Stimulated activated CD8-positive, alpha-beta memory T cell treated with anti-CD3 and anti-CD28 coated beads, Interleukin-15, amount 100 ng/mL, for 48 hours (primary cell): ENCODE data around the gene NUP205.

Source experiments
- DNase-seq, 2 donors: peaks; one replicate each; pipeline ENCODE4 v3.0.0-alpha.2; 2020; ENCODE audit warnings: low read depth in 2 of 2

The NUP205 gene

GRCh38 chr7:135550196-135550595, 7.5 kb upstream of the NUP205 start:
- no peak for DNase-seq

- no peak for DNase-seq
These were observed 5.6 kb upstream of the NUP205 start for GRCh38 chr7:135552148-135552547.

- no peak for DNase-seq
These were observed 4.4 kb upstream of the NUP205 start for GRCh38 chr7:135553346-135553745.

- peak; percentile 42 to 43 for DNase-seq
These were observed 635 bp downstream of the NUP205 start for GRCh38 chr7:135558337-135558767.

- no peak for DNase-seq
These were observed 1.2 kb downstream of the NUP205 start for GRCh38 chr7:135558881-135559280.

GRCh38 chr7:135560631-135561030, 2.9 kb downstream of the NUP205 start:
- DNase-seq = no peak

- DNase-seq = no peak
These were observed 5.0 kb downstream of the NUP205 start for GRCh38 chr7:135562720-135563119.

GRCh38 chr7:135571834-135572233, 14.1 kb downstream of the NUP205 start:
- DNase-seq = no peak

- no peak for DNase-seq
These were observed 15.8 kb downstream of the NUP205 start for GRCh38 chr7:135573541-135573940.

- no peak for DNase-seq
These were observed 17.6 kb downstream of the NUP205 start for GRCh38 chr7:135575296-135575695.

- no peak for DNase-seq
These were observed 20.9 kb downstream of the NUP205 start for GRCh38 chr7:135578569-135578968.

- DNase-seq = no peak
These were observed 26.9 kb downstream of the NUP205 start for GRCh38 chr7:135584362-135585353.

GRCh38 chr7:135597181-135597925, 39.6 kb downstream of the NUP205 start:
- no peak for DNase-seq

GRCh38 chr7:135597926-135598305, 40.2 kb downstream of the NUP205 start:
- no peak for DNase-seq

GRCh38 chr7:135599471-135599870, 41.8 kb downstream of the NUP205 start:
- no peak for DNase-seq

- no peak for DNase-seq
These were observed 42.5 kb downstream of the NUP205 start for GRCh38 chr7:135600226-135600625.

GRCh38 chr7:135601182-135601581, 43.5 kb downstream of the NUP205 start:
- DNase-seq = no peak

GRCh38 chr7:135602304-135602703, 44.6 kb downstream of the NUP205 start:
- no peak for DNase-seq

- DNase-seq = no peak
These were observed 58.4 kb downstream of the NUP205 start for GRCh38 chr7:135616136-135616535.

- no peak for DNase-seq
These were observed 60.1 kb downstream of the NUP205 start for GRCh38 chr7:135617781-135618180.

- DNase-seq = no peak
These were observed 60.8 kb downstream of the NUP205 start for GRCh38 chr7:135618510-135618909.

GRCh38 chr7:135620447-135620846, 62.7 kb downstream of the NUP205 start:
- no peak for DNase-seq
